ENCODE results near the gene PAPSS2. TPM values are rescaled to one million over a fixed set of nuclear protein-coding genes. Genes with fewer than 3 reads are reported as not detected.
"Not testable (repeated sequence)": the region's sequence is repeated elsewhere in the genome, so short reads cannot be mapped to it uniquely, and the experiment has no call there.

The PAPSS2 gene
- total RNA-seq, 6 experiments from 2014 or later, result 65.3 to 158 (median 105) TPM

DNA sequence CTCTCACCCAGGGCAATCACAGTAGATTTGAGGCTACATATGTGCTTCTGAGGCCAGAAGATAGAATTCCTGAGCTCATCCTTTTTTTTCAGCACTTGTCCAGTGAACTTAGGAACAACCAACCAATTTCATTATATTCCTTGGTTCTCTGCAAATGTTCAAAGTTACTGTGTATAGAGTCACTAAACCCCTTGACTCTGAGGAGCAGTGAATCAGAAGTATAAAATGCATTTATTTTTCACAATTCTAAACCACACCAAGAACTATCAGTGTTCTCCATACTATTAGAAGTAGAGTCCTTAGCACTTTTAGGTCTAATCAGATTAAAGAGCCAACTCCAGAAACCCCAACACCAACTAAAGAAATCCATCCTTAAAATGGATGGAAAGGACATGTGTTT is 19.6 kb upstream of the PAPSS2 start:
- no peak for ATAC-seq

DNA sequence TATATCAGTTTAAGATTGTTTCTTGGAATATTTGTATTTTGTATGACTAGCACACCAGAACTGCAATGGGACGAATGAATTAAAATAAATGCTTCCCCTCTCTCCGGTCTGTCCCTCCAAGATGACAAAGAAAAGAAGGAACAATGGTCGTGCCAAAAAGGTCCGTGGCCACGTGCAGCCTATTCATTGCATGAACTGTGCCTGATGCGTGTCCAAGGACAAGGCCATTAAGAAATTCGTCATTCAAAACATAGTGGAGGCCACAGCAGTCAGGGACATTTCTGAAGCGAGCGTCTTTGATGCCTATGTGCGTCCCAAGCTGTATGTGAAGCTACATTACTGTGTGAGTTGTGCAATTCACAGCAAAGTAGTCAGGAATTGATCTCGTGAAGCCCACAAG is 17.2 kb upstream of the PAPSS2 start:
- H3K36me3 ChIP-seq, result no peaks in the 10 kb centered on the region

More for the DNA sequence above, 19.6 kb upstream of the PAPSS2 start:
- Histone ChIP-seq H3K4me1 (peaks cover 0 to 12% (median 0%) of the 10 kb centered on the region in 4 donors), H3K27ac (no peak overlapping the region), H3K27me3 (no peaks in the 10 kb centered on the region), H3K9me3 (no peaks in the 10 kb centered on the region), H3K4me3 (no peak overlapping the region), H3K36me3 (no peaks in the 10 kb centered on the region)
- TF ChIP-seq POLR2A (IDR thresholded peaks at IDR 0.05) (no peak), CTCF (IDR thresholded peaks at IDR 0.05) (no peak)
- intact Hi-C loops (cut with DNase I), result loop anchor here in 1 of 2 donors (10.0 kb wide), 1 partner anchor 95 kb away; no protein-coding TSS in a partner anchor
- DNase-seq, result no peak

GRCh38 chr10:87642988-87643387 is 16.7 kb upstream of the PAPSS2 start:
- intact Hi-C loops (cut with DNase I), result loop anchor here in 1 of 2 donors (10.0 kb wide), 1 partner anchor 92 kb away; no protein-coding TSS in a partner anchor
- ATAC-seq, result no peak

More for the DNA sequence above, 17.2 kb upstream of the PAPSS2 start:
- Histone ChIP-seq H3K9me3 (no peaks in the 10 kb centered on the region), H3K27me3 (no peaks in the 10 kb centered on the region), H3K4me1 (no peaks in the 10 kb centered on the region), H3K4me3 (no peak overlapping the region), H3K27ac (no peak overlapping the region)
- ATAC-seq, result no peak
- intact Hi-C loops (cut with DNase I), result loop anchor here in 1 of 2 donors (10.0 kb wide), 1 partner anchor 92 kb away; no protein-coding TSS in a partner anchor
- WGBS (ENCODE audit: insufficient coverage, low coverage, low lambda C conversion rate, missing lambda C conversion rate), result 85% methylated on average over 8 of the region's 11 CpGs
- TF ChIP-seq CTCF (IDR thresholded peaks at IDR 0.05) (no peak), POLR2A (IDR thresholded peaks at IDR 0.05) (no peak)
- no peak for DNase-seq

DNA sequence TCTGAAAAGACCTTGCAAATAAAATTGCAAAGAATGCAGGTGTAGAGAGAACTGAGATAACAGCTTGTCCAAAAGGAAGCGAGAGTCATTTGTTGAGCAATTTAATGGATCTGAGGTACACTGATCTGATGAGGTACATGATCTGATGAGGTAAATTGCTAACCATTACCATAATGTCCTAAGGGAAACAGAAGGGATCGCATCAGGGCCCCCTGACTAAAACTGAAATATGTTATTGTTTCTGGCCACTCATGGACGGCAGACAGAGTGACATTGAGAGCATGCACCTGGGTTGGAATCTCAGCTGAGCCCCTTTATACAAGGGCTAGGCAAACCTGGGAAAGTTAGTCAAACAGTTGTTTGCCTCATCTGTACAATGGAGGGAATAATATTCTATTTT is 15.8 kb upstream of the PAPSS2 start:
- H3K4me1 ChIP-seq, result no peaks in the 10 kb centered on the region
- H3K27ac ChIP-seq, result no peak overlapping the region
- ATAC-seq (no peak), DNase-seq (no peak)
- 94% methylated on average over 3 of the region's 3 CpGs for WGBS (ENCODE audit: insufficient coverage, low coverage, low lambda C conversion rate, missing lambda C conversion rate)
- no peak overlapping the region for H3K4me3 ChIP-seq
- no peaks in the 10 kb centered on the region for H3K9me3 ChIP-seq
- intact Hi-C loops (cut with DNase I), result loop anchor here in 1 of 2 donors (10.0 kb wide), 1 partner anchor 91 kb away; no protein-coding TSS in a partner anchor
- no peak for TF ChIP-seq POLR2A (IDR thresholded peaks at IDR 0.05)
- no peak for TF ChIP-seq CTCF (IDR thresholded peaks at IDR 0.05)
- no peaks in the 10 kb centered on the region for H3K27me3 ChIP-seq
- no peaks in the 10 kb centered on the region for H3K36me3 ChIP-seq

More at GRCh38 chr10:87642988-87643387, 16.7 kb upstream of the PAPSS2 start:
- Histone ChIP-seq H3K9me3 (no peaks in the 10 kb centered on the region), H3K36me3 (no peaks in the 10 kb centered on the region), H3K27me3 (no peaks in the 10 kb centered on the region), H3K4me3 (no peak overlapping the region), H3K4me1 (no peaks in the 10 kb centered on the region), H3K27ac (no peak overlapping the region)
- no peak for DNase-seq
- no peak for TF ChIP-seq CTCF (IDR thresholded peaks at IDR 0.05)
- TF ChIP-seq POLR2A (IDR thresholded peaks at IDR 0.05), result no peak

DNA sequence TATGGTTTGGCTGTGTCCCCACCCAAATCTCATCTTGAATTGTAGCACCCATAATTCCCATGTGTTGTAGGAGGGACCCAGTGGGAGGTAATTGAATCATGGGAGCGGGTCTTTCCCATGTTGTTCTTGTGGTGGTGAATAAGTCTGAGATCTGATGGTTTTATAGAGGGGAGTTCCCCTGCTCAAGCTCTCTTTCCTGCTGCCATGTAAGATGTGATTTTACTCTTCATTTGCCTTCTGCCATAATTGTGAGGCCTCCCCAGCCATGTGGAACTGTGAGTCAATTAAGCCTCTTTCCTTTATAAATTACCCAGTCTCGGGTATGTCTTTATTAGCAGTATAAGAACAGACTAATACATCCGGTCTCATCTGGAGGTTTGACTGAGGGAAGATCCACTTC is 15.2 kb upstream of the PAPSS2 start:
- not testable (repeated sequence) for H3K4me3 ChIP-seq
- intact Hi-C loops (cut with DNase I), result loop anchor here in 1 of 2 donors (10.0 kb wide), 1 partner anchor 90 kb away; no protein-coding TSS in a partner anchor
- 72% methylated on average over 3 of the region's 3 CpGs for WGBS (ENCODE audit: insufficient coverage, low coverage, low lambda C conversion rate, missing lambda C conversion rate)

More for the DNA sequence above, 15.2 kb upstream of the PAPSS2 start:
- H3K27me3 ChIP-seq, ATAC-seq, H3K36me3 ChIP-seq, H3K9me3 ChIP-seq, H3K27ac ChIP-seq, H3K4me1 ChIP-seq, DNase-seq: not testable (repeated sequence)
